ENCODE measurements around the gene TPGS1. TPM values are rescaled to one million over a fixed set of nuclear protein-coding genes. Genes with fewer than 3 reads are reported as not detected.

Gene TPGS1
- total RNA-seq, 1 donor from 2014 or later: 89.2 TPM

DNA sequence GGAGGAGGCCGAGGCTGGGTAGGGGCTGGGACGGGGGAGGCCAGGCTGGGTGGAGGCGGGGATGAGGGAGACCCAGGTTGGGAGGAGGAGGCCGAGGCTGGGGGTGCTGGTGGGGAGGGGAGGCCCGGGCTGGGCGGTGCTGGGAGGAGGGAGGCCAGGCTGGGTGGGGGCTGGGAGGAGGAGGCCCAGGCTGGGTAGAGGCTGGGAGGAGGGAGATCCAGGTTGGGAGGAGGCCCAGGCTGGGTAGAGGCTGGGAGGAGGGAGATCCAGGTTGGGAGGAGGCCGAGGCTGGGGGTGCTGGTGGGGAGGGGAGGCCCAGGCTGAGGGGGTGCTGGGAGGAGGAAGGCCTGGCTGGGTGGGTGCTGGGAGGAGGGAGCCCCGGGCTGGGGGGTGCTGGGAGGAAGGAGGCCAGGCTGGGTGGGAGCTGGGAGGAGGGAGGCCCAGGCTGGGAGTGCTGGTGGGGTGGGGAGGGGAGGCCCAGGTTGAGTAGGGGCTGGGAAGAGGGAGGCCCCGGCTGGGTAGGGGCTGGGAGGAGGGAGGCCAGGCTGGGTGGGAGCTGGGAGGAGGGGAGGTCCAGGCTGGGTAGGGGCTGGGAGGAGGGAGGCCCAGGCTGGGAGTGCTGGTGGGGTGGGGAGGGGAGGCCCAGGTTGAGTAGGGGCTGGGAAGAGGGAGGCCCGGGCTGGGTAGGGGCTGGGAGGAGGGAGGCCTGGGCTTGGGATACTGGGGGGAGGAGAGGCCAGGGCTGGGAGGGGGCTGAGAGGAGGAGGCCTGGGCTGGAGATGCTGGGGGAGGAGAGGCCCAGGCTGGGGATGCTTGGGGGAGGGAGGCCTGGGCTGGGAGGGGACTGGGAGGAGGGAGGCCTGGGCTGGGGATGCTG lies 10.7 kb downstream of the TPGS1 start:
- Histone ChIP-seq H3K27me3 (no peaks in the 10 kb centered on the region), H3K4me1 (no peaks in the 10 kb centered on the region), H3K27ac (no peak overlapping the region), H3K4me3 (no peak overlapping the region), H3K36me3 (peaks cover 10 to 16% of the 10 kb centered on the region in 2 donors), H3K9me3 (no peaks in the 10 kb centered on the region)
- no peak for DNase-seq (ENCODE audit: low spot score in 2 of 2)
- TF ChIP-seq, protein P1, sequence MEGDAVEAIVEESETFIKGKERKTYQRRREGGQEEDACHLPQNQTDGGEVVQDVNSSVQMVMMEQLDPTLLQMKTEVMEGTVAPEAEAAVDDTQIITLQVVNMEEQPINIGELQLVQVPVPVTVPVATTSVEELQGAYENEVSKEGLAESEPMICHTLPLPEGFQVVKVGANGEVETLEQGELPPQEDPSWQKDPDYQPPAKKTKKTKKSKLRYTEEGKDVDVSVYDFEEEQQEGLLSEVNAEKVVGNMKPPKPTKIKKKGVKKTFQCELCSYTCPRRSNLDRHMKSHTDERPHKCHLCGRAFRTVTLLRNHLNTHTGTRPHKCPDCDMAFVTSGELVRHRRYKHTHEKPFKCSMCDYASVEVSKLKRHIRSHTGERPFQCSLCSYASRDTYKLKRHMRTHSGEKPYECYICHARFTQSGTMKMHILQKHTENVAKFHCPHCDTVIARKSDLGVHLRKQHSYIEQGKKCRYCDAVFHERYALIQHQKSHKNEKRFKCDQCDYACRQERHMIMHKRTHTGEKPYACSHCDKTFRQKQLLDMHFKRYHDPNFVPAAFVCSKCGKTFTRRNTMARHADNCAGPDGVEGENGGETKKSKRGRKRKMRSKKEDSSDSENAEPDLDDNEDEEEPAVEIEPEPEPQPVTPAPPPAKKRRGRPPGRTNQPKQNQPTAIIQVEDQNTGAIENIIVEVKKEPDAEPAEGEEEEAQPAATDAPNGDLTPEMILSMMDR (IDR thresholded peaks at IDR 0.05): no peak
- intact Hi-C loops (cut with DNase I): no loop called here

DNA sequence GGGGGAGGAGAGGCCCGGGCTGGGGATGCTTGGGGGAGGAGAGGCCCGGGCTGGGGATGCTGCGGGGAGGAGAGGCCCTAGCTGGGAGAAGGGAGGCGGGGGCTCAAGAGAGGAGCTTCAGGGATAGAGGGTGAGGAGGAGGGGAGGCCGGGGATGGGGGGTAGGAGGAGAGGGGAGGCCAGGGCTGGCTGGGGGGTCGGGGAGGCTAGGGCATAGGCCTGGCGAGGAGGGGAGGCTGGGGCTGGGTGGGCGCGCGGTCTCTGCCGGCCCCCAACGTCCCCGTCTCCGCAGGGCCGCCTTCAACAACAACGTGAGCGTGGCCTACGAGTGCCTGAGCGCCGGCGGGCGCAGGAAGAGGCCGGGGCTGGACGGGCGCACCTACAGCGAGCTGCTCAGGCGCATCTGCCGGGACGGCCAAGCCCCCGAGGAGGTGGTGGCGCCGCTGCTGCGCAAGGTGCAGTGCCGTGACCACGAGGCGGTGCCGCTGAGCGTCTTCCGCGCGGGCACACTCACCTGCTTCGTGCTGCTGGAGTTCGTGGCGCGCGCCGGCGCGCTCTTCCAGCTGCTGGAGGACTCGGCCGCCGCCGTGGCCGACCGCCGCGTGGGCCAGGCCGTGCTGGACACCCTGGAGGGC lies 11.4 kb downstream of the TPGS1 start:
- no peaks in the 10 kb centered on the region for H3K27me3 ChIP-seq
- H3K9me3 ChIP-seq: no peaks in the 10 kb centered on the region
- TF ChIP-seq, protein P1 (IDR thresholded peaks at IDR 0.05): no peak
- peaks cover 10 to 16% of the 10 kb centered on the region in 2 donors for H3K36me3 ChIP-seq
- no peak for DNase-seq (ENCODE audit: low spot score in 2 of 2)
- H3K4me3 ChIP-seq: no peak overlapping the region
- H3K27ac ChIP-seq: no peak overlapping the region
- no peaks in the 10 kb centered on the region for H3K4me1 ChIP-seq
- intact Hi-C loops (cut with DNase I): no loop called here

DNA sequence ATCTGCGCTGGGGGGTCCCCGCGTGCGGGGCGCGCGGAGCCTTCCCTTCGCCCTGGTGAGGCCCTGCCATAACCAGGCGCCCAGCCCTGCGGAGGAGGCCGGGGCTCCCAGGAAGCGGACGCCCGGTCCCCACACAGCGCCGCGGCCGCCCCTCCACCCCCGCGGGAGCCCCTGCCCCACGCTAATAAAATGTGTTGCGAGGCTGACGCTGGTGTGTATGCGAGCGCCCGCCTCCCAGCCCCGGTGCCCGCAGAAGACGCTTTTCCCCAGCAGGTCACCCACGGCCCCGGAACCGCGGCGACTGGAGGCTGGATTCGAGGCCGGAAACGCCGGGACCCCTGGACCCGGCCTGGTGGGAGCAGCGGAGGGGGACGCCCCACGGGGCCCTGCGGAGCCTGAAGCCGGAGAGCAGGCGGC lies 12.2 kb downstream of the TPGS1 start:
- no peaks in the 10 kb centered on the region for H3K27me3 ChIP-seq
- H3K27ac ChIP-seq: no peak overlapping the region
- peaks cover 10 to 16% of the 10 kb centered on the region in 2 donors for H3K36me3 ChIP-seq
- intact Hi-C loops (cut with DNase I): no loop called here
- no peaks in the 10 kb centered on the region for H3K9me3 ChIP-seq
- H3K4me3 ChIP-seq: no peak overlapping the region
- TF ChIP-seq, protein P1 (IDR thresholded peaks at IDR 0.05): no peak
- H3K4me1 ChIP-seq: peaks cover 0 to 2% of the 10 kb centered on the region in 2 donors
- no peak for DNase-seq (ENCODE audit: low spot score in 2 of 2)

DNA sequence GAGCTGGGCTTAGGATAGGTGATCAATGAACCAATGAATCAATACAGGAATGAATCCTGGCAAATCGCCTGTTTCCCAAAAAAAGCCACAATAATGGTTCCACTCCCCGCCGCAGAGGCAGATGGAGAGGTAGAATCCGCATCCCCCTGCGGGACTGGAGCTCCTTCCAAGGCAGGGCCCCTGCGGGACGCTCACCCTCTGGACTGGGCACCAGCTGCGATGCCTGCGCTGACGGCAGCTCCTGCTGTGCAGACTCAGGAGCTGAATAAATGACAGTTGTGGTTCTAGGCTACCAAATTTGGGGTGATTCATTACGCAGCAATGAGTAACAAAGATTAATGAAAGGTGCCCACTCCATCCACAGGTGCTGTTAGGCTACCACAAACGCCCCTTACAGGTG lies 15.4 kb downstream of the TPGS1 start:
- intact Hi-C loops (cut with DNase I): no loop called here
- Histone ChIP-seq H3K9me3 (no peaks in the 10 kb centered on the region), H3K36me3 (peaks cover 10 to 16% of the 10 kb centered on the region in 2 donors), H3K27me3 (no peaks in the 10 kb centered on the region), H3K27ac (no peak overlapping the region), H3K4me1 (peaks cover 0 to 2% of the 10 kb centered on the region in 2 donors), H3K4me3 (no peak overlapping the region)
- TF ChIP-seq, protein P1 (IDR thresholded peaks at IDR 0.05): no peak
- no peak for DNase-seq (ENCODE audit: low spot score in 2 of 2)

DNA sequence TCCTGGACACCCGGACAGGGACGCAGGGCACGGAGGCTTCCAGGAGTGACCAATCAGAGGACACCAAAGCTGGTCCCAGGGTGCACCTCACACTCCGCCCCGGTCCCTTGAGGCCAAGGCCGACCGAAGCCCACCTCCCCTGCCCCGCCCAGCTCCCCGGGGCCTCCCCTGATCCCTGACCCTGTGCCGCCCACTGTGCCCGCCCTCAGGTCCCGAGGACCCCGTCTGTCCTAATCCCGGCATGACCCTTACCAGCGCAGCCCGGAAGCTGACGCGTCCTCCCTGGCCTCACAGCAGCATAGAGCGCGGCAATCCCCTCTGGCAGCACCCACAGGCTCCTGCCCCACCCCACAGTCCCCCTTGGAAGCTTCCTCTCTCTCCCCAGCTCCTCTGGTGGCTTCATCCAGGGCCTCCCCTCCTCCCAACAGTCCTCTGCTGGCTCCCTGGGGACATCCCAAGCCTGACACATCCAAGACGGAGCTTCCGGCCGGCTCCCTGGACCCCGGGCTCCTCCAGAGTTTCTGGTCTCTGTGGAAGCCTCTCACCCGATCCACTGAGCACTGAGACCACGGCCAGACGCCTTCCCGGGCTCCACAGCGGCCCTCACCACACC lies 16.9 kb downstream of the TPGS1 start:
- Histone ChIP-seq H3K27me3 (no peaks in the 10 kb centered on the region), H3K36me3 (peaks cover 10 to 13% of the 10 kb centered on the region in 2 donors), H3K9me3 (no peaks in the 10 kb centered on the region), H3K27ac (no peak overlapping the region), H3K4me3 (no peak overlapping the region), H3K4me1 (peaks cover 0 to 2% of the 10 kb centered on the region in 2 donors)
- TF ChIP-seq, protein P1 (IDR thresholded peaks at IDR 0.05): no peak
- intact Hi-C loops (cut with DNase I): no loop called here
- no peak for DNase-seq (ENCODE audit: low spot score in 2 of 2)

All from ascending aorta (tissue), 2 donors.